ENCODE measurements around the gene NCOA7.
"Not testable (repeated sequence)": the region's sequence is repeated elsewhere in the genome, so short reads cannot be mapped to it uniquely, and the experiment has no call there.

Gene NCOA7

GRCh38 chr6:125863023-125863422, 72.3 kb downstream of the NCOA7 start:
- in situ Hi-C loops (cut with MboI; ENCODE audit: low sequenced_read_pairs), result no loop called here

GRCh38 chr6:125865015-125865414, 74.3 kb downstream of the NCOA7 start:
- in situ Hi-C loops (cut with MboI; ENCODE audit: low sequenced_read_pairs), result no loop called here

DNA sequence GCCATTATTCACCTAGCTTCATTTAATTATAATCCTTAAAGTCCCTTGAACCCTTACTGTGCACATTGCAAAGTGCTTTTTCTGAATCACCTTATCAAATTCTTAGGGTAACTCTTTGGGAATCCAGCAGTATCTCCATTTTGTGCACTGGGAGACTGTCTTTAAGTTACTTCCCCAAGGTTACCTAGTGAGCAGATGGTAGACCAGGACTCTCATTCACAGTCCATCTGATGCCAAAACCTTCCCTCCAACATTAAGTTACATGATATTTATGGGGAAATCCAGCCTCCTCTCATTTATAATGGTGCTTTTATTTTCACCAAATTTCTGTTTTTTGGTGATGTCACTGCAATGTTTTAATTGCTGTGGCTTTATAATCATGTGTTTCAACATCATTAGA, 75.7 kb downstream of the NCOA7 start:
- in situ Hi-C loops (cut with MboI; ENCODE audit: low sequenced_read_pairs), result no loop called here

- in situ Hi-C loops (cut with MboI; ENCODE audit: low sequenced_read_pairs), result no loop called here
These were observed 76.8 kb downstream of the NCOA7 start for GRCh38 chr6:125867483-125867942.

- in situ Hi-C loops (cut with MboI; ENCODE audit: low sequenced_read_pairs), result no loop called here
These were observed 77.5 kb downstream of the NCOA7 start for GRCh38 chr6:125868252-125868651.

- in situ Hi-C loops (cut with MboI; ENCODE audit: low sequenced_read_pairs), result no loop called here
These were observed 78.1 kb downstream of the NCOA7 start for GRCh38 chr6:125868678-125869395.

DNA sequence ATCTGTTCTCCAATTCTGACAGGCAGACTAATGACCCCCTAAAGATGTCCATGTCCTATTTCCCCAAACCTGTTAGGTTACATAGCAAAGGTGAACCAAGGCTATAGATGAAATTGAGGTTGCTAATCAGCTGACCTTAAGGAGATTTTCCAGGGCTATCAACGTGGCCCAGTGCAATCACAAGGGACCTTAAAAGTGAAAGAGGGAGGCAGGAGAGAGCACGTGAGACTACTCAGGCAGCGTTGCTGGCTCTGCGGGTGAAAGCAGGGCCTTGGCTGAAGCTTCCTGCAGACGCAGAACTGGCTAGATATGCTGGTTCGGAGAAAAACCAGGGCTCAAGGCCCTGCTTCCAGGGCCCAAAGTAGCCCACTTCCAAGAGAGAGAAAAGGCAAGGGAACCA, 78.7 kb downstream of the NCOA7 start:
- in situ Hi-C loops (cut with MboI; ENCODE audit: low sequenced_read_pairs), result no loop called here

DNA sequence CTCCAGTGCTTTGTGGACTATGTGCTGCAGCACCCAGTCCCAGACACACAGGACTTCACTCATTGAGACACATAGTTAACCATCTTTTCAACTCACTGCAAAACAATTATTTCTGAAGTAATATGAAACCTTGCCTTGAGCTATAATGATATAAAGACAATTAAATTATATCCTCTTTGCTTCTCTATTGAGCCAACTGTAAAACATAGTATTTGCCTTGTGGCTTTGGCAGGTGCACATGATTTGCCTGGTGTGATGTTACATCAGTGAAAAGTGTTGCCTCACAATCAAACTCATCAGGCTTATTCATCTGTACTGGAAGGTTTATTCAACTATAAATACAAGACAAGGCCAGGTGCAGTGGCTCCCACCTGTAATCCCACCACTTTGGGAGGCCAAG, 80.6 kb downstream of the NCOA7 start:
- in situ Hi-C loops (cut with MboI; ENCODE audit: low sequenced_read_pairs), result no loop called here

DNA sequence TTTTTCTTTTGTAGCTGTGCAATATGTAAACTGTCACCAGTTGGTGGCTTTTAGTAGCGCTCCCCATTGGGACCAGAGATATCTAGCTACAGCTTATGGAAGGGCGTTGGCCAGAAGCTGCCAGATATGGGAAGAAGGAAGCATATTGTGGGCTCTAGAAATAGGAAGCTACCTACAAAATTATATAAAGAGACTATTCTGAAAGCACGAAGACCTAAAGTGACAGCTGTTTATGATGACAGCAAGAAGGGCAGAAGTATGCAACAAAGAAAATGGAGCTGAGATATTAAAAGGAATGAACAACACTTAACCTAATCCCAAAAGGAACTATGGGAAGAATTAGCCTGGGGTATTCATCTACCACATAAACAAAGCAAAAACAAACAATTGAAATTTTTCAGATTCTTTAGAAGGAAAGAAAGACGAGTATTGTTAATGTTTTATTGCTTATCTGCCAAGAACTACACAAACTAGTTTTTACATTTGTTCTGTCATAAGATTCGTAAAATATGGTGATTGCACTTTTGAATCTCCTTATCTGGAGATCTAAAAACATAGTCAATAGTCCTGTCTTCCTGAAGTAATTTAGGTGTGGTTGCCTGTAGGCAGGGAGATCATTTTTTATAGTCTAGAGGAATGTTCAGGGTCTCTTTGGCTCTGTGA, 81.6 kb downstream of the NCOA7 start:
- in situ Hi-C loops (cut with MboI; ENCODE audit: low sequenced_read_pairs), result no loop called here

DNA sequence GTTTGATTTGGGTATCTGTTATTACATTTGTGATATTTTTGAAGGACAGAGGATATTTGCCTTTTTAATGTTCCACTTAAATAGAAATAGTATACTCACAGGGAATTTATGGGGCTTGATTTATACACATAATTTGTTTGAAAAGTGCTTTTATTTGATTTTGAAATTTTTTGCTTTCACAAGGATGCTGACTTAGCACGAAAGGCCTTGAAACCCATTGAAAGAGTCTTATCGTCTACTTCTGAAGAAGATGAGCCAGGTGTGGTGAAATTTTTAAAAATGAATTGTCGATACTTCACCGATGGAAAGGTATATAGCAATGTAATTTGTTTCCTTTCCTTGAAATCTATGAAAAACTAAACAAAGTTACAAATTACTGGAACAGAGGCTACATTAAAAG, 91.5 kb downstream of the NCOA7 start:
- in situ Hi-C loops (cut with MboI; ENCODE audit: low sequenced_read_pairs), result no loop called here

GRCh38 chr6:125884634-125885371, 94.0 kb downstream of the NCOA7 start:
- in situ Hi-C loops (cut with MboI; ENCODE audit: low sequenced_read_pairs), result no loop called here

DNA sequence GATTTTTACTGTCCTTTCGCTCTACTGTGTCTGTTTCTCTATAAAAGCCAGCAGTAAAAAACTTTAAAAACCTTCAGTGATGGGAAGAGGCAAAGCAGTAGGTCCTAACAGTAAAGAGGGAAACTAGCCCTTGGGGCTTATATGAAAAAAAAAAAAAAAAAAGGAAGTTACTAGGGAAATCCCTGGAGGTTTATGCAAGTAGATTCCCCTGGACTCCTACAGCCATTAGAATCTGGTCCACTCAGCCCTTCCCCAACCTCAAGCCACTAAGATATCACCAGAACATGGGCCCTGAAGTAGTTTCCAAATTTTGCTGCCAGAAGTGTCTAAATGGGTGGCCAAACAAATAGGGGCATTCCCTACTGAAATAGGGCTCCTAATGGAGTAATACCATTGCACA, 95.3 kb downstream of the NCOA7 start:
- in situ Hi-C loops (cut with MboI; ENCODE audit: low sequenced_read_pairs), result no loop called here

DNA sequence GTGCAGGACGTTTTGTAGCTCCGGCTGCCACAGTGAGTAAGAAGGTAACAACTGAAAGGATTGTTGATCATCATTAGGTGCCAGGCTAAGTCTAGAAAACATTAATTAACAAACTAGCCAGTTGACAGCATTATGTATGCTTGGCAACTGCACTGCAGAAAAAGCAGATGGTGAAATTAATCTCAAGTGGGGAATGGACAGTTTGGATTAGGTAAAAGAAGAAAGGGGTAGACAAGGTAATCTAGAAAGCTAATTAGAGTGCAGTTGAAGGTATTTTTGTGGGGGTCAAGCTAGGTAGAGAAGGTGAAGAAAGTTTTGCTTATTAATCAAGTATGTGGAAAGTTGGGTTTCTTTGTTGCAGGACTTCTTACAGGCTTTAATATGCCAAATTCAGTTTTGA, 96.2 kb downstream of the NCOA7 start:
- in situ Hi-C loops (cut with MboI; ENCODE audit: low sequenced_read_pairs), result no loop called here

DNA sequence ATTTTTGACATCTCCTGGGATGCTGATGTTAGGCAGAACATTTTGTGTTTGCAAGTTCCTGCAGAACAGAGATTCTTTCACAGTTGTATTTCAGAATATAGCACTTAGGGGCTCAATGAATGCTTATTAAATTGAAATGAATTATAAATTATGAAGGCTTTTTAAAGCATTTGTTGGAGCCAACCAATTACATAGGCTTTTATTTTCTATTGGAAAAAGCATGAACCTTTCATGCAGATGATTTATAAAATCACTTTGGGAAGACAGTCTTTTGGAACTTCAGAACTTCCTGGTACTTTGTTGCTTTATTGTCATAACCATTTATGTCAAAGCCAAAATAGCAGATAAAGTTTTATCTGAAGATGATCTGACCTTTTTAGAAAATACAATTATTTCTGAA, 96.6 kb downstream of the NCOA7 start:
- in situ Hi-C loops (cut with MboI; ENCODE audit: low sequenced_read_pairs), result no loop called here

DNA sequence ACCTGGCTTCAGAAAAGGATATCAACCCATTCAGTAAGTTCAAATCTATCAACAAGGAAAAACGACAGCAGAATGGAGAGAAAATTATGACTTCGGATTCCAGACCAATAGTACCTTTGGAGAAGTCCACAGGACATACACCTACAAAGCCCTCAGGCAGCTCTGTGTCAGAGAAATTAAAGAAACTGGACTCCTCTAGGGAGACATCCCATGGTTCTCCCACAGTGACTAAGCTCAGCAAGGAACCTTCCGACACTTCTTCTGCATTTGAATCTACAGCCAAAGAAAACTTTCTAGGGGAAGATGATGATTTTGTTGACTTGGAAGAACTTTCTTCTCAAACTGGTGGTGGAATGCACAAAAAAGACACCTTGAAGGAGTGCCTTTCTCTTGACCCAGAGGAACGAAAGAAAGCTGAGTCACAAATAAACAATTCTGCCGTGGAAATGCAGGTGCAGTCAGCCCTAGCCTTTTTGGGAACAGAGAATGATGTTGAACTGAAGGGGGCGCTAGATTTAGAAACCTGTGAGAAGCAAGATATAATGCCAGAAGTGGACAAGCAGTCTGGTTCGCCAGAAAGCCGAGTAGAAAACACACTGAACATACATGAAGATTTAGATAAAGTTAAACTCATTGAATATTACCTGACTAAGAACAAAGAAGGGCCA, 98.4 kb downstream of the NCOA7 start:
- in situ Hi-C loops (cut with MboI; ENCODE audit: low sequenced_read_pairs), result no loop called here

DNA sequence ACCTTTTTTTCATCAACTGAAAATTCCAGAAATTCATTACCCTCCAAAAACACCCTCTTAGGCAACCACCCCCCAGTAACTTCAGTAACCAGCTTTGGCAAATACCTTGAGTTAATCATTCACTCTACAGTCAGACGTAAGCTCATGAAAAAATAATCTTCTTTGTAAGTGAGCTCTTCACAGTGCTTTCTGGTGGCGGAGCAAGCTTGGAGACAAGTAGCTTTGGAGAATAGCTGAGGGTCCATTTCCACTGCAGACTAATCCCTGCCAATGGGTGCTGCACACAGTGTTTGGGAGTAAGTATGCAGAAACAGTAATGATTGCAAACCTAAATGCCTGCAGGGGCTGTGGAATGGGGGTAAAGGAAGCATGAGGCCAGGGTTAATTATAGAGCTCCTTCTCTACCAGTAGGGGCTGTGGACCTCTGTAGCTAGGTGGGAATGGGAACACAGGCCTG, 109.0 kb downstream of the NCOA7 start:
- in situ Hi-C loops (cut with MboI; ENCODE audit: low sequenced_read_pairs), result no loop called here

DNA sequence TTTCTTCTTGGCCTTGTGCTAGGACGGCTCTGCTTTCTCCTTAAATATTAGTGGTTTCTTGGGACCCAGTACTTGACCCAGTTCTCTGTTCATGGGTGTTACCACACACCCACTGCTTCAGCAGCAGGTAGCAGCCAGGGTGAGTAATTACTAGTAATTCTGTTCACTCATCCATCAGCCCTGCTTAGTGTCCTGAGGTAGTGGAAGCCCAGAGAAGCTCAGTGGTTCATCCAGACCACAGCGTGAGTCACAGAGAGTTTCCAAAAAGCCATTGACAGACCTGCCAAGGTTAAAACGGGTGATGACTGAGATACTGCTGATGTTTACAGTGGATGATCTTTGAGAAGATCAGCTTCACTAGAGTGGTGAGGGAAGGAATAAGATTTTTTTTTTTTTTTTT, 114.1 kb downstream of the NCOA7 start:
- in situ Hi-C loops (cut with MboI; ENCODE audit: low sequenced_read_pairs), result no loop called here

- in situ Hi-C loops (cut with MboI; ENCODE audit: low sequenced_read_pairs), result no loop called here
These were observed 115.6 kb downstream of the NCOA7 start for GRCh38 chr6:125906158-125906998.

- in situ Hi-C loops (cut with MboI; ENCODE audit: low sequenced_read_pairs), result no loop called here
These were observed 119.8 kb downstream of the NCOA7 start for GRCh38 chr6:125910527-125910926.

- in situ Hi-C loops (cut with MboI; ENCODE audit: low sequenced_read_pairs), result not testable (repeated sequence)
These were observed 120.3 kb downstream of the NCOA7 start for GRCh38 chr6:125911051-125911451.

Data from HL-60/S4 (cell line).